SU-DHL-6 (cell line): ENCODE results near the gene IVNS1ABP.
A peak's percentile ranks its signal among the peaks of the same experiment; 100 is the strongest.

Experiments used
- H2AFZ ChIP-seq: fragments of 200-600 bp; sonication (generic); 2 replicates; pipeline ENCODE4 v1.6.1; 2014; ENCODE audit warnings: low read depth, mild to moderate bottlenecking, moderate library complexity, mixed read lengths, antibody characterized with exemption, low read length; ENCODE audit not compliant: severe bottlenecking
- H3F3A ChIP-seq: fragments of 200-600 bp; shearing (Covaris generic); 2 replicates; pipeline ENCODE4 v1.6.0; 2016; ENCODE audit warnings: antibody characterized with exemption, mild to moderate bottlenecking; ENCODE audit not compliant: insufficient read depth
- H3K27ac ChIP-seq: fragments of 200-600 bp; sonication (generic); 2 replicates; pipeline ENCODE4 v1.5.1; 2016; ENCODE audit warnings: low read depth, mild to moderate bottlenecking, low read length, moderate library complexity, mixed read lengths
- H3K27me3 ChIP-seq: fragments of 200-600 bp; sonication (generic), shearing (Covaris generic); 2 replicates; pipeline ENCODE4 v1.6.0; 2014; ENCODE audit warnings: mild to moderate bottlenecking, low read length
- H3K36me3 ChIP-seq: fragments of 200-600 bp; sonication (generic); 2 replicates; pipeline ENCODE4 v1.6.1; 2014; ENCODE audit warnings: mild to moderate bottlenecking, low read length, mixed read lengths
- H3K4me2 ChIP-seq: fragments of 300-600, 200-600 bp; shearing (Covaris generic), sonication (generic); 2 replicates; pipeline ENCODE4 v1.6.0; 2014; ENCODE audit warnings: low read length, low read depth, mild to moderate bottlenecking; ENCODE audit not compliant: poor library complexity, severe bottlenecking
- H3K4me3 ChIP-seq: fragments of 200-600 bp; sonication (generic); 2 replicates; pipeline ENCODE4 v1.5.1; 2014; ENCODE audit warnings: antibody characterized with exemption, low read length, mild to moderate bottlenecking, mixed read lengths; ENCODE audit not compliant: insufficient read depth, poor library complexity, severe bottlenecking
- H3K79me2 ChIP-seq: fragments of 200-600 bp; sonication (generic); 2 replicates; pipeline ENCODE4 v1.6.1; 2014; ENCODE audit warnings: mild to moderate bottlenecking, low read length, moderate library complexity; ENCODE audit not compliant: insufficient read depth
- H3K9ac ChIP-seq: fragments of 200-600 bp; sonication (generic); 2 replicates; pipeline ENCODE4 v1.7.0; 2014; ENCODE audit warnings: mild to moderate bottlenecking, low read length
- H3K9me2 ChIP-seq: fragments of 200-600 bp; sonication (generic); replicated peaks from 2 replicates; pipeline ENCODE4 v1.6.1; 2014; ENCODE audit warnings: low read length; ENCODE audit not compliant: insufficient read depth
- H3K9me3 ChIP-seq: fragments of 200-600 bp; sonication (generic); 2 replicates; pipeline ENCODE4 v1.6.1; 2014; ENCODE audit warnings: low read length, mixed read lengths; ENCODE audit not compliant: insufficient read depth
- H4K20me1 ChIP-seq: fragments of 200-600 bp; sonication (generic); 2 replicates; pipeline ENCODE4 v1.6.1; 2014; ENCODE audit warnings: low read depth, mild to moderate bottlenecking, antibody characterized with exemption, low read length, moderate library complexity, mixed read lengths
- EZH2phosphoT487 ChIP-seq: fragments of 200-600 bp; sonication (generic), shearing (Covaris generic); conservative IDR thresholded peaks from 2 replicates; pipeline ENCODE4 v1.6.1; 2018; ENCODE audit warnings: mild to moderate bottlenecking, antibody characterized with exemption, low read length, moderate library complexity, mixed read lengths
- TF ChIP-seq, protein P1 (sequence below): fragments of 200-600 bp; sonication (generic); IDR thresholded peaks from one replicate; pipeline ENCODE4 v1.5.1; 2017; ENCODE audit warnings: antibody characterized with exemption, mild to moderate bottlenecking, low read length, moderate library complexity; ENCODE audit not compliant: insufficient read depth, poor library complexity, severe bottlenecking

IVNS1ABP gene

DNA sequence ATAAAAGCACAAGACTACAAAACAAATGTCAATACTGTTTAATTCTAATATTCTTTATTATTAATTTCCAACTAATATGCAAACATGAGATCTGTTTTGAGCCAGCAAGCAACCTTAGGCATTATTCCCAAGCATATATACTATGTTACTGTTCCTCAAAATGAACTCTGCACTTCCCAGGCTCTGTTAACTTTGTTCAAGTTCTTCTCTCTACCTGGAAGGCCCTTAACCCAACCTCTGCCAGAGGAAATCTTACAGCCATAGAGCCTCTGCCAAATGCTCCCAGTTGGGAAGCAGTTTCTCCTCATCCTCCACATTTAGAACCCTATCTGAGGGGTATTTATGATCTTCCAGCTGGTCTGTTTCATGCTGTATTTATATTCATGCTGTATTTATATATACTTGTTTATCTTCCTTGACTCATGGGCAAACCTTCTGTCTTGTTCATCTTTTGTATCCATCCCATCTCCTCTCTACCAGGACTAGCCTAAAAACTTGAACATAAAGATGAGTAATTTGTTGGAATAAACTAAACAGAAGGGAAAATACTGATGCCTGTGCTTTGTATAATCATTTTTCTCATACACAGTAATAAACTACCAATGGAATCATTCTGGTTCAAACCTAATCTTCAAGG, 5.3 kb downstream of the IVNS1ABP start:
- H3K36me3 ChIP-seq, result peaks cover 44% of the 10 kb centered on the region

DNA sequence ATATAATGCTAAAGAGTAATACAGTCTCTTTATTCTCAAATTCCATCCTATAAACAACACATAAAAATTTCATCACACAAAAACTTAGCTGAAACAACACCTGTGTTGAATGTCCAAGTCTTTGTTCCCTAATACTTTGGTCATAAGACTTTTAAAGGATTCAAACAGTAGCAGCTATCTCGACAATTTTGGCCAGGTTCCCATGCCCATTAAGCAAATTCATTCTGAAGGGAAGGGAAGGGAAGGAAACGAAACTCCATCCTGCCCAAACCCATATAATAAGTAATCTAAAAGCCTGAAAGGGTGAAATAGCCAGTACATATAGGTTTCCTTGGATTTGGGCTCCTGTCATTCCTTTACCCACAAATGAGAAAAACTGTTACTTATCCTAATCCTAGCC, 7.5 kb downstream of the IVNS1ABP start:
- no peaks in the 10 kb centered on the region for H3K9me3 ChIP-seq
- H3K4me3 ChIP-seq, result no peak overlapping the region
- no peak overlapping the region for H3K9ac ChIP-seq
- no peak overlapping the region for H2AFZ ChIP-seq
- H3K27me3 ChIP-seq, result no peaks in the 10 kb centered on the region
- peaks cover 48% of the 10 kb centered on the region for H4K20me1 ChIP-seq
- H3K27ac ChIP-seq, result no peak overlapping the region
- TF ChIP-seq EZH2phosphoT487, result no peak
- TF ChIP-seq, protein P1, sequence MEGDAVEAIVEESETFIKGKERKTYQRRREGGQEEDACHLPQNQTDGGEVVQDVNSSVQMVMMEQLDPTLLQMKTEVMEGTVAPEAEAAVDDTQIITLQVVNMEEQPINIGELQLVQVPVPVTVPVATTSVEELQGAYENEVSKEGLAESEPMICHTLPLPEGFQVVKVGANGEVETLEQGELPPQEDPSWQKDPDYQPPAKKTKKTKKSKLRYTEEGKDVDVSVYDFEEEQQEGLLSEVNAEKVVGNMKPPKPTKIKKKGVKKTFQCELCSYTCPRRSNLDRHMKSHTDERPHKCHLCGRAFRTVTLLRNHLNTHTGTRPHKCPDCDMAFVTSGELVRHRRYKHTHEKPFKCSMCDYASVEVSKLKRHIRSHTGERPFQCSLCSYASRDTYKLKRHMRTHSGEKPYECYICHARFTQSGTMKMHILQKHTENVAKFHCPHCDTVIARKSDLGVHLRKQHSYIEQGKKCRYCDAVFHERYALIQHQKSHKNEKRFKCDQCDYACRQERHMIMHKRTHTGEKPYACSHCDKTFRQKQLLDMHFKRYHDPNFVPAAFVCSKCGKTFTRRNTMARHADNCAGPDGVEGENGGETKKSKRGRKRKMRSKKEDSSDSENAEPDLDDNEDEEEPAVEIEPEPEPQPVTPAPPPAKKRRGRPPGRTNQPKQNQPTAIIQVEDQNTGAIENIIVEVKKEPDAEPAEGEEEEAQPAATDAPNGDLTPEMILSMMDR, result no peak
- no peak overlapping the region for H3K4me2 ChIP-seq
- H3K79me2 ChIP-seq, result peaks cover 66% of the 10 kb centered on the region
- peaks cover 65% of the 10 kb centered on the region for H3K36me3 ChIP-seq
- H3F3A ChIP-seq, result no peaks in the 10 kb centered on the region
- H3K9me2 ChIP-seq, result no peaks in the 10 kb centered on the region

More for the DNA sequence above, 5.3 kb downstream of the IVNS1ABP start:
- H3K27ac ChIP-seq, result no peak overlapping the region
- no peaks in the 10 kb centered on the region for H3K27me3 ChIP-seq
- H2AFZ ChIP-seq, result no peak overlapping the region
- TF ChIP-seq EZH2phosphoT487, result no peak
- TF ChIP-seq, protein P1, result no peak
- H3K9ac ChIP-seq, result no peak overlapping the region
- no peaks in the 10 kb centered on the region for H3K9me3 ChIP-seq
- H3K4me2 ChIP-seq, result peak overlapping the region; percentile 92
- no peak overlapping the region for H3K4me3 ChIP-seq
- H4K20me1 ChIP-seq, result peaks cover 58% of the 10 kb centered on the region
- no peaks in the 10 kb centered on the region for H3K9me2 ChIP-seq
- no peaks in the 10 kb centered on the region for H3F3A ChIP-seq
- peaks cover 88% of the 10 kb centered on the region for H3K79me2 ChIP-seq

DNA sequence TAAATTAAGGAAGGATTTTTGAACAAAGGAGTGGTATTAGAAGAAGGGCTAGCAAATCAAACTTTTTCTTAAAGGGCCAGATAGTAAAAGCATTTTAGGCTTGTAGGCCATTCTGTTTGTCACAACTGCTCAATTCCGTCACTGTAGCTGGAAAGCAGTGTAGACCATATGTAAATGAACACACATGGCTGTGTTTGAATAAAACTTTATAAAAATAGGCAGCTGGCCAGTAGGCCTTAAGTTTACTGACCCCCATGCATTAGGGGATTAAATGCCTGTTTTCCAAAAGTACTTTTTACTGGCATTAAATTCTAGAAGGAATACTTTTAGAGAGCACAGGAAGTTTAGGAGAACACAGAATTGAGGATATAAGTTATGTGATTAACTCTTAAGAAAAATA, 8.9 kb downstream of the IVNS1ABP start:
- Histone ChIP-seq H3K9ac (no peak overlapping the region), H3K4me2 (no peak overlapping the region), H3K27me3 (no peaks in the 10 kb centered on the region), H3K36me3 (peaks cover 79% of the 10 kb centered on the region), H2AFZ (no peak overlapping the region), H3K9me2 (no peaks in the 10 kb centered on the region), H3K9me3 (no peaks in the 10 kb centered on the region), H3K27ac (no peak overlapping the region), H3F3A (no peaks in the 10 kb centered on the region), H3K4me3 (no peak overlapping the region), H3K79me2 (peaks cover 52% of the 10 kb centered on the region), H4K20me1 (peaks cover 34% of the 10 kb centered on the region)
- TF ChIP-seq, protein P1, result no peak
- TF ChIP-seq EZH2phosphoT487, result no peak
